RWPE1 (cell line): ENCODE data around the gene CEP41.

Experiments
- CTCF ChIA-PET: fragments of 350-600 bp; sonication (Branson Sonifier 250); formaldehyde crosslinking; extraction: SDS; loops from one replicate; lab custom pipeline; 2021; lab: Yijun Ruan, JAX
- POLR2A ChIA-PET: fragments of 400-600 bp; formaldehyde crosslinking; extraction: SDS; loops from one replicate; lab custom pipeline; 2020; ENCODE audit warnings: antibody characterized with exemption; ENCODE audit not compliant: low non-redundant PET; lab: Yijun Ruan, JAX
- DNase-seq: peaks from one replicate; pipeline ENCODE4 v3.0.0; 2012; ENCODE audit warnings: low spot score
- H3K27ac ChIP-seq: fragments of 450-650 bp; 2 replicates; pipeline ENCODE4 v1.5.1; 2017
- CTCF ChIP-seq: fragments of 450-650 bp; conservative IDR thresholded peaks from 2 replicates; pipeline ENCODE4 v1.5.1; 2017; ENCODE audit warnings: low read depth, mild to moderate bottlenecking

CEP41 gene

GRCh38 chr7:130384841-130385599 lies 55.8 kb downstream of the CEP41 start:
- TF ChIP-seq CTCF, result no peak
- no peak for DNase-seq
- POLR2A ChIA-PET, result no interaction called here
- H3K27ac ChIP-seq, result no peak overlapping the region
- CTCF ChIA-PET, result no interaction called here

GRCh38 chr7:130384371-130384801 lies 56.4 kb downstream of the CEP41 start:
- no peak overlapping the region for H3K27ac ChIP-seq
- POLR2A ChIA-PET, result no interaction called here
- TF ChIP-seq CTCF, result no peak
- CTCF ChIA-PET, result no interaction called here
- DNase-seq, result no peak

GRCh38 chr7:130383187-130383980 lies 57.4 kb downstream of the CEP41 start:
- POLR2A ChIA-PET, result no interaction called here
- DNase-seq, result no peak
- TF ChIP-seq CTCF, result no peak
- H3K27ac ChIP-seq, result no peak overlapping the region
- CTCF ChIA-PET, result no interaction called here

- POLR2A ChIA-PET, result no interaction called here
- no peak for DNase-seq
- CTCF ChIA-PET, result no interaction called here
- no peak overlapping the region for H3K27ac ChIP-seq
- no peak for TF ChIP-seq CTCF
Measured at GRCh38 chr7:130381468-130382312, 59.1 kb downstream of the CEP41 start.

GRCh38 chr7:130380861-130381455 lies 59.9 kb downstream of the CEP41 start:
- TF ChIP-seq CTCF, result no peak
- CTCF ChIA-PET, result no interaction called here
- peak overlapping the region; percentile 7; the same call in 1 of the 2 replicates for H3K27ac ChIP-seq
- POLR2A ChIA-PET, result no interaction called here
- no peak for DNase-seq
